Measurements from ENCODE around the gene UCN. TPM values are rescaled to one million over a fixed set of nuclear protein-coding genes. Genes with fewer than 3 reads are reported as not detected.
A peak's percentile ranks its signal among the peaks of the same experiment; 100 is the strongest.
"Not testable (repeated sequence)": the region's sequence is repeated elsewhere in the genome, so short reads cannot be mapped to it uniquely, and the experiment has no call there.

Gene UCN
- total and polyA plus RNA-seq, 2 donors from 2014 or later = 1.3 to 1.4 TPM

- Histone ChIP-seq H3K9ac (ENCODE audit: low read length in 3 of 3) (no peak overlapping the region), H3K36me3 (ENCODE audit: control insufficient read depth in 2 of 3, insufficient read depth in 3 of 3, low read length in 3 of 3) (no peaks in the 10 kb centered on the region), H3K4me3 (ENCODE audit: low read length in 3 of 3) (no peak overlapping the region), H3K27me3 (ENCODE audit: control insufficient read depth, insufficient read depth, low read length) (peaks cover 17% of the 10 kb centered on the region), H3K27ac (ENCODE audit: low read depth in 2 of 2, low read length in 2 of 2) (no peak overlapping the region), H3K4me1 (ENCODE audit: control insufficient read depth in 2 of 3, insufficient read depth in 2 of 3, low read depth in 1 of 3, low read length in 3 of 3) (peaks cover 0 to 3% (median 0%) of the 10 kb centered on the region in 3 donors), H3K9me3 (ENCODE audit: control insufficient read depth in 2 of 3, insufficient read depth in 1 of 3, low read length in 3 of 3) (no peaks in the 10 kb centered on the region)
- intact Hi-C loops (cut with DNase I) = loop anchor here (10.0 kb wide), 1 partner anchor 211 kb away; no protein-coding TSS in a partner anchor
- DNase-seq (peak in 1 of 5 donors; percentile 48), FAIRE-seq (no peak)
- no peak for TF ChIP-seq CTCF (IDR thresholded peaks at IDR 0.05; ENCODE audit: borderline replicate concordance, extremely low read depth, insufficient read depth)
These were observed 2.7 kb downstream of the UCN start for GRCh38 chr2:27305516-27305915.

- Histone ChIP-seq H3K27ac (ENCODE audit: low read depth in 2 of 2, low read length in 2 of 2) (no peak overlapping the region), H3K4me1 (ENCODE audit: control insufficient read depth in 2 of 3, insufficient read depth in 2 of 3, low read depth in 1 of 3, low read length in 3 of 3) (peaks cover 0 to 3% (median 0%) of the 10 kb centered on the region in 3 donors), H3K9me3 (ENCODE audit: control insufficient read depth in 2 of 3, insufficient read depth in 1 of 3, low read length in 3 of 3) (no peaks in the 10 kb centered on the region), H3K9ac (ENCODE audit: low read length in 3 of 3) (no peak overlapping the region), H3K4me3 (ENCODE audit: low read length in 3 of 3) (no peak overlapping the region), H3K27me3 (ENCODE audit: control insufficient read depth, insufficient read depth, low read length) (peaks cover 17% of the 10 kb centered on the region), H3K36me3 (ENCODE audit: control insufficient read depth in 2 of 3, insufficient read depth in 3 of 3, low read length in 3 of 3) (no peaks in the 10 kb centered on the region)
- FAIRE-seq (no peak), DNase-seq (no peak)
- intact Hi-C loops (cut with DNase I) = loop anchor here (10.0 kb wide), 1 partner anchor 210 kb away; no protein-coding TSS in a partner anchor
- TF ChIP-seq CTCF (IDR thresholded peaks at IDR 0.05; ENCODE audit: borderline replicate concordance, extremely low read depth, insufficient read depth) = no peak
These were observed 3.6 kb downstream of the UCN start for GRCh38 chr2:27304488-27305240.

DNA sequence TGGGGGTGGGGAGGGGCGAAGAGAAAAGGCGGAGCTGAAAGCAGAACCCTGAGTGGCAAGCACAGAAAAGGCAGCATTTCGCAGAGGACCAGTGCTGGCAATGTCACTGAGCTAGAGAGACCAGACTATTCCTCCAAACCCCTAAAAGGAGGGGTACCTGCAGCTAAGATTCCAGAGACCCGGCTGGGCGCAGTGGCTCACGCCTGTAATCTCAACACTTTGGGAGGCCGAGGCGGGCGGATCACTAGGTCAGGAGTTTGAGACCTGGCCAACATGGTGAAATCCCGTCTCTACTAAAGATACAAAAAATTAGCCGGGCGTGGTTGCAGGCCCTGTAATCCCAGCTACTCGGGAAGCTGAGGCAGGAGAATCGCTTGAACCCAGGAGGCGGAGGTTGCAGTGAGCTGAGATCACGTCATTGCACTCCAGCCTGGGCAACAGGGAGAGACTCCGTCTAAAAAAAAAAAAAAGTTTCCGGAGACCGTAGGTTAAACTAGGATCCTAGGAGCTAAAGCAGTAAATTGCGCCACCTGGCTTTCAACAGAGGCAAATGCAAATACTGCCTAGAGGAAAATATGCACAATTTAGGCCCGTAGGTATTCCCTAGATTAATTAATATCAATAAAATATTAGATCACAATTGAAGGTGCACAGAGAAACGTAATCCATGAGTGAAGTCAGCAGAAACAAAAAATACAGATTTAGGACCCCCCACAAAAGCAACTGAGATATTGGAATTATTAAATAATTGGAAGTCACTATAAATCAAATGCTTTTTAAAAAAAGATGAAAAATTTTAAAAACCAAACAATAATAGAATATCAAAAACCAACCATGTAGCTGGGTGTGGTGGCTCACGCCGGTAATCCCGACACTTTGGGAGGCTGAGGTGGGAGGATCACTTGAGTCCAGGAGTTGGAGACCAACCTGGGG, 4.9 kb downstream of the UCN start:
- H3K27me3 ChIP-seq (ENCODE audit: control insufficient read depth, insufficient read depth, low read length) = peaks cover 17% of the 10 kb centered on the region
- peak overlapping the region in 2 of 3 donors; percentile 3 to 29 for H3K4me3 ChIP-seq (ENCODE audit: low read length in 3 of 3)
- intact Hi-C loops (cut with DNase I) = loop anchor here (10.0 kb wide), 1 partner anchor 209 kb away; no protein-coding TSS in a partner anchor
- no peaks in the 10 kb centered on the region for H3K36me3 ChIP-seq (ENCODE audit: control insufficient read depth in 2 of 3, insufficient read depth in 3 of 3, low read length in 3 of 3)
- no peaks in the 10 kb centered on the region for H3K9me3 ChIP-seq (ENCODE audit: control insufficient read depth in 2 of 3, insufficient read depth in 1 of 3, low read length in 3 of 3)
- FAIRE-seq = peak; percentile 85
- peak overlapping the region in 1 of 3 donors; percentile 34 for H3K9ac ChIP-seq (ENCODE audit: low read length in 3 of 3)
- no peak overlapping the region for H3K27ac ChIP-seq (ENCODE audit: low read depth in 2 of 2, low read length in 2 of 2)
- peak in 3 of 5 donors; percentile 49 to 82 (median 67) for DNase-seq
- TF ChIP-seq CTCF (IDR thresholded peaks at IDR 0.05; ENCODE audit: borderline replicate concordance, extremely low read depth, insufficient read depth) = peak; percentile 93
- H3K4me1 ChIP-seq (ENCODE audit: control insufficient read depth in 2 of 3, insufficient read depth in 2 of 3, low read depth in 1 of 3, low read length in 3 of 3) = peaks cover 0 to 3% (median 0%) of the 10 kb centered on the region in 3 donors

GRCh38 chr2:27300606-27301005, 7.6 kb downstream of the UCN start:
- intact Hi-C loops (cut with DNase I) = loop anchor here (10.0 kb wide), 1 partner anchor 206 kb away; no protein-coding TSS in a partner anchor
- H3K36me3 ChIP-seq (ENCODE audit: control insufficient read depth in 2 of 3, insufficient read depth in 3 of 3, low read length in 3 of 3); H3K9ac ChIP-seq (ENCODE audit: low read length in 3 of 3); H3K9me3 ChIP-seq (ENCODE audit: control insufficient read depth in 2 of 3, insufficient read depth in 1 of 3, low read length in 3 of 3); DNase-seq; FAIRE-seq; H3K27ac ChIP-seq (ENCODE audit: low read depth in 2 of 2, low read length in 2 of 2); H3K27me3 ChIP-seq (ENCODE audit: control insufficient read depth, insufficient read depth, low read length); H3K4me3 ChIP-seq (ENCODE audit: low read length in 3 of 3); H3K4me1 ChIP-seq (ENCODE audit: control insufficient read depth in 2 of 3, insufficient read depth in 2 of 3, low read depth in 1 of 3, low read length in 3 of 3): not testable (repeated sequence)
